ENCODE measurements around the gene TRAP1.

DNA sequence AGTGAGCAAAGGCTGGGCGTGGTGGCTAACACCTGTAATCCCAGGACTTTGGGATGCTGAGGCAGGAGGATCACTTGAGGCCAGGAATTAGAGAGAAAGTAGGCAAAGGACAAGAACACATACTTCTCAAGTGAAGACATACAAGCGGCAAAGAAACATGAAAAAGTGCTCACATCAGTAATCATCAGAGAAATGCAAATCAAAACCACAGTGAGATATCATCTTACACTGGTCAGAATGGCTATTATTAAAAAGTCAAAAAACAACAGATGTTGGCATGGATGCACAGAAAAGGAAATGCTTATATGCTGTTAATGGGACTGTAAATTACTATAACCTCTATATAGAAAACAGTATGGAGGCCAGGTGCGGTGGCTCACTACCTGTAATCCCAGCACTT lies 93.7 kb downstream of the TRAP1 start:
- TF ChIP-seq, protein P1, sequence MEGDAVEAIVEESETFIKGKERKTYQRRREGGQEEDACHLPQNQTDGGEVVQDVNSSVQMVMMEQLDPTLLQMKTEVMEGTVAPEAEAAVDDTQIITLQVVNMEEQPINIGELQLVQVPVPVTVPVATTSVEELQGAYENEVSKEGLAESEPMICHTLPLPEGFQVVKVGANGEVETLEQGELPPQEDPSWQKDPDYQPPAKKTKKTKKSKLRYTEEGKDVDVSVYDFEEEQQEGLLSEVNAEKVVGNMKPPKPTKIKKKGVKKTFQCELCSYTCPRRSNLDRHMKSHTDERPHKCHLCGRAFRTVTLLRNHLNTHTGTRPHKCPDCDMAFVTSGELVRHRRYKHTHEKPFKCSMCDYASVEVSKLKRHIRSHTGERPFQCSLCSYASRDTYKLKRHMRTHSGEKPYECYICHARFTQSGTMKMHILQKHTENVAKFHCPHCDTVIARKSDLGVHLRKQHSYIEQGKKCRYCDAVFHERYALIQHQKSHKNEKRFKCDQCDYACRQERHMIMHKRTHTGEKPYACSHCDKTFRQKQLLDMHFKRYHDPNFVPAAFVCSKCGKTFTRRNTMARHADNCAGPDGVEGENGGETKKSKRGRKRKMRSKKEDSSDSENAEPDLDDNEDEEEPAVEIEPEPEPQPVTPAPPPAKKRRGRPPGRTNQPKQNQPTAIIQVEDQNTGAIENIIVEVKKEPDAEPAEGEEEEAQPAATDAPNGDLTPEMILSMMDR (IDR thresholded peaks at IDR 0.05) = no peak
- no peak for TF ChIP-seq POLR2AphosphoS5 (IDR thresholded peaks at IDR 0.05; ENCODE audit: insufficient read depth in 1 of 2, low read depth in 1 of 2)

Data from vagina (tissue), 2 donors.